IMR-90 (cell line): ENCODE measurements around the gene TM4SF18. TPM values are rescaled to one million over a fixed set of nuclear protein-coding genes. Genes with fewer than 3 reads are reported as not detected.

ENCODE experiments used
- ATAC-seq: fragments of 200-7000 bp; cut with Tn5 transposase; 2 replicates; pipeline ENCODE4 v1.9.1; 2020; ENCODE audit warnings: low read depth, mild to moderate bottlenecking, moderate library complexity
- BruUV-seq: library from RNA; stranded (reverse); fragments of 400-500 nt; replicated peaks from 2 replicates; lab custom pipeline; 2021; lab: Mats Ljungman, UMichigan
- CTCF ChIA-PET: fragments of 300-600 bp; formaldehyde crosslinking; extraction: SDS; loops from one replicate; lab custom pipeline; 2021; ENCODE audit warnings: antibody characterized with exemption; lab: Yijun Ruan, JAX
- POLR2A ChIA-PET: fragments of 300-600 bp; sonication (Branson Sonifier 250); formaldehyde crosslinking; loops from one replicate; lab custom pipeline; 2022; ENCODE audit warnings: antibody characterized with exemption; ENCODE audit not compliant: unreplicated experiment; lab: Charles Lee
- DNase-seq: peaks from one replicate; pipeline ENCODE4 v3.0.0; 2013
- H2AFZ ChIP-seq: replicated peaks from 2 replicates; pipeline ENCODE3; 2013; ENCODE audit warnings: low read length, mild to moderate bottlenecking; ENCODE audit not compliant: poor library complexity
- H2AK5ac ChIP-seq: 2 replicates; pipeline ENCODE4 v1.6.1; 2013; ENCODE audit warnings: low read depth, low read length, inconsistent platforms
- H2AK9ac ChIP-seq: replicated peaks from 2 replicates; pipeline ENCODE3; 2013; ENCODE audit warnings: mild to moderate bottlenecking, low read depth, low read length, moderate library complexity; ENCODE audit not compliant: poor library complexity
- H2BK120ac ChIP-seq: 2 replicates; pipeline ENCODE4 v1.6.1; 2013; ENCODE audit warnings: low read depth, low read length, inconsistent platforms
- H2BK15ac ChIP-seq: 3 replicates; pipeline ENCODE4 v1.6.1; 2013; ENCODE audit warnings: low read depth, low read length, inconsistent platforms
- H2BK20ac ChIP-seq: 2 replicates; pipeline ENCODE4 v1.6.1; 2013; ENCODE audit warnings: low read depth, mild to moderate bottlenecking, inconsistent platforms, low read length, moderate library complexity
- H2BK5ac ChIP-seq: 2 replicates; pipeline ENCODE4 v1.6.1; 2013; ENCODE audit warnings: mild to moderate bottlenecking, low read depth, low read length, inconsistent platforms; ENCODE audit not compliant: poor library complexity, severe bottlenecking
- H3K14ac ChIP-seq: replicated peaks from 2 replicates; pipeline ENCODE4 v1.6.1; 2013; ENCODE audit warnings: low read depth, low read length, inconsistent platforms
- H3K18ac ChIP-seq: 2 replicates; pipeline ENCODE4 v1.6.1; 2013; ENCODE audit warnings: low read depth, low read length, control low read depth
- H3K23ac ChIP-seq: 2 replicates; pipeline ENCODE4 v1.6.1; 2013; ENCODE audit warnings: low read depth, low read length, inconsistent platforms
- H3K27ac ChIP-seq: 2 replicates; pipeline ENCODE4 v1.5.1; 2013; ENCODE audit warnings: mild to moderate bottlenecking, control low read depth, low read length; ENCODE audit not compliant: insufficient read depth
- H3K27me3 ChIP-seq: 2 replicates; pipeline ENCODE4 v1.6.1; 2013; ENCODE audit warnings: low read length; ENCODE audit not compliant: control insufficient read depth, insufficient read depth
- H3K36me3 ChIP-seq: 2 replicates; pipeline ENCODE4 v1.6.1; 2013; ENCODE audit warnings: low read length, mixed read lengths; ENCODE audit not compliant: control insufficient read depth, insufficient read depth
- H3K4ac ChIP-seq: 2 replicates; pipeline ENCODE4 v1.6.1; 2013; ENCODE audit warnings: low read depth, low read length, inconsistent platforms
- H3K4me1 ChIP-seq: 2 replicates; pipeline ENCODE4 v1.6.1; 2013; ENCODE audit warnings: low read length, mixed read lengths; ENCODE audit not compliant: control insufficient read depth, insufficient read depth
- H3K4me2 ChIP-seq: 2 replicates; pipeline ENCODE4 v1.6.1; 2013; ENCODE audit warnings: low read depth, mild to moderate bottlenecking, control low read depth, low read length, moderate library complexity
- H3K4me3 ChIP-seq: 2 replicates; pipeline ENCODE4 v1.5.1; 2013; ENCODE audit warnings: low read depth, mild to moderate bottlenecking, control low read depth, low read length, moderate library complexity; ENCODE audit not compliant: insufficient read depth
- H3K56ac ChIP-seq: 2 replicates; pipeline ENCODE4 v1.6.1; 2013; ENCODE audit warnings: low read length, inconsistent platforms; ENCODE audit not compliant: insufficient read depth; ENCODE audit errors: extremely low read depth
- H3K79me1 ChIP-seq, 2 experiments: 2 replicates each; pipeline ENCODE4 v1.6.1; 2013; ENCODE audit warnings: low read length in 2 of 2, inconsistent platforms in 1 of 2, low read depth in 1 of 2
- H3K9ac ChIP-seq: 2 replicates; pipeline ENCODE4 v1.6.1; 2013; ENCODE audit warnings: low read depth, low read length, control low read depth
- H3K9me1 ChIP-seq: 2 replicates; pipeline ENCODE4 v1.6.1; 2013; ENCODE audit warnings: low read length, inconsistent platforms; ENCODE audit not compliant: insufficient read depth
- H3K9me3 ChIP-seq: 2 replicates; pipeline ENCODE4 v1.6.1; 2013; ENCODE audit warnings: low read length; ENCODE audit not compliant: control insufficient read depth, insufficient read depth
- H4K20me1 ChIP-seq: 2 replicates; pipeline ENCODE4 v1.6.1; 2013; ENCODE audit warnings: low read length, inconsistent platforms; ENCODE audit not compliant: insufficient read depth
- H4K5ac ChIP-seq: 2 replicates; pipeline ENCODE4 v1.6.1; 2013; ENCODE audit warnings: mild to moderate bottlenecking, low read depth, low read length, control low read depth
- H4K8ac ChIP-seq, 2 experiments: 2 replicates each; pipeline ENCODE4 v1.6.1; 2013; ENCODE audit warnings: low read depth in 2 of 2, low read length in 2 of 2, control low read depth in 1 of 2, inconsistent platforms in 1 of 2
- H4K91ac ChIP-seq: 2 replicates; pipeline ENCODE4 v1.6.1; 2013; ENCODE audit warnings: low read depth, low read length, inconsistent platforms; ENCODE audit not compliant: insufficient read depth
- BHLHE40 ChIP-seq: fragments of 150-350 bp; IDR thresholded peaks from 2 replicates; pipeline ENCODE4 v1.6.1; 2016; ENCODE audit warnings: mild to moderate bottlenecking, low read depth, low read length
- CEBPB ChIP-seq: IDR thresholded peaks from 2 replicates; pipeline ENCODE4 v1.6.1; 2012; ENCODE audit warnings: low read depth, low read length, improper control_type of control experiment
- ELK1 ChIP-seq: fragments of 150-350 bp; IDR thresholded peaks from 2 replicates; pipeline ENCODE4 v1.6.1; 2016; ENCODE audit warnings: low read depth, mild to moderate bottlenecking, low read length, moderate library complexity, borderline replicate concordance
- MXI1 ChIP-seq: IDR thresholded peaks from 2 replicates; pipeline ENCODE4 v1.6.1; 2012; ENCODE audit warnings: low read depth, mild to moderate bottlenecking, low read length, moderate library complexity, borderline replicate concordance
- POLR2A ChIP-seq: IDR thresholded peaks from 2 replicates; pipeline ENCODE4 v1.6.1; 2012; ENCODE audit warnings: mild to moderate bottlenecking, low read depth, low read length
- RAD21 ChIP-seq: IDR thresholded peaks from 2 replicates; pipeline ENCODE4 v1.6.1; 2012; ENCODE audit warnings: low read length, improper control_type of control experiment
- USF2 ChIP-seq: fragments of 150-350 bp; IDR thresholded peaks from 2 replicates; pipeline ENCODE4 v1.6.1; 2017; ENCODE audit warnings: mild to moderate bottlenecking, antibody characterized with exemption, low read length, low read depth
- WGBS, 2 experiments: methylation state at CpG; one replicate each; pipeline versions ENCODE4 v1.1.5 to v1.1.7; 2013; ENCODE audit warnings: missing lambda C conversion rate in 2 of 2; ENCODE audit not compliant: insufficient read length in 1 of 2; ENCODE audit errors: extremely low coverage in 2 of 2; 5-methylcytosine and 5-hydroxymethylcytosine counted together
- dilution Hi-C: fragments of 300-500 bp; cut with HindIII; formaldehyde crosslinking; loops from one replicate; pipeline ENCODE4 v1.14.3; 2018; ENCODE audit warnings: low sequenced_read_pairs; ENCODE audit not compliant: unreplicated experiment
- in situ Hi-C: fragments of 300-500 bp; cut with MboI; formaldehyde crosslinking; loops from 3 replicates; pipeline ENCODE4 v1.14.3; 2019; ENCODE audit warnings: low sequenced_read_pairs, inconsistent platforms, mixed read lengths
- intact Hi-C: fragments of 100-400 bp; cut with micrococcal nuclease; formaldehyde crosslinking; loops from 2 replicates; pipeline ENCODE4 v1.10.0; 2022
- polyA plus RNA-seq, 3 experiments: library from polyadenylated mRNA; depleted of rRNA; stranded (reverse); fragments of >200 nt; gene quantifications; 2 replicates each; pipeline ENCODE4 v1.2.3, GENCODE V29; 2012; ENCODE audit warnings: low replicate concordance in 1 of 3
- total RNA-seq: library from RNA; depleted of rRNA; stranded (reverse); fragments of >200 nt; gene quantifications from 2 replicates; pipeline ENCODE4 v1.2.3, GENCODE V29; 2012

Gene TM4SF18
- total and polyA plus RNA-seq, 2 of the 4 experiments (the other 2 are of a cell fraction): under 0.01 TPM; not detected in 1

GRCh38 chr3:149306751-149307434 is 26.5 kb downstream of the TM4SF18 start:
- POLR2A ChIA-PET: no interaction called here
- CTCF ChIA-PET: no interaction called here

More at GRCh38 chr3:149306751-149307434, 26.5 kb downstream of the TM4SF18 start:
- H4K8ac ChIP-seq: no peak overlapping the region
- intact Hi-C loops: no loop called here
- WGBS, 2 experiments: no CpG with 5 or more reads among the region's 2 CpGs
- no peak overlapping the region for H3K9ac ChIP-seq
- no peak overlapping the region for H3K4me2 ChIP-seq
- no peak overlapping the region for H3K27ac ChIP-seq
- H3K4me1 ChIP-seq: peaks cover 2% of the 10 kb centered on the region; the same call in 1 of the 2 replicates
- ATAC-seq: no peak
- no peak overlapping the region for H2AFZ ChIP-seq
- no peak overlapping the region for H4K5ac ChIP-seq
- TF ChIP-seq USF2 (no peak), RAD21 (no peak), BHLHE40 (no peak), ELK1 (no peak), CEBPB (no peak), POLR2A (no peak), MXI1 (no peak)
- no peak overlapping the region for H3K23ac ChIP-seq
- H3K14ac ChIP-seq: no peak overlapping the region
- dilution Hi-C loops: no loop called here
- H2AK5ac ChIP-seq: no peak overlapping the region
- 0 out of 2 replicates have a peak overlapping the region, but pooled peaks have one; percentile 35 for H2BK20ac ChIP-seq
- no peaks in the 10 kb centered on the region for H4K20me1 ChIP-seq
- H3K4me3 ChIP-seq: no peak overlapping the region
- no peaks in the 10 kb centered on the region for H3K27me3 ChIP-seq
- H2BK15ac ChIP-seq: no peak overlapping the region; the same call in 2 of the 3 replicates
- H2BK120ac ChIP-seq: no peak overlapping the region
- no TSS peak for BruUV-seq
- no peak for DNase-seq
- no peak overlapping the region for H3K56ac ChIP-seq
- H3K18ac ChIP-seq: no peak overlapping the region
- no peaks in the 10 kb centered on the region for H3K36me3 ChIP-seq
- H2BK5ac ChIP-seq: no peak overlapping the region
- H3K4ac ChIP-seq: 0 out of 2 replicates have a peak overlapping the region, but pooled peaks have one; percentile 17
- H3K79me1 ChIP-seq: no peaks in the 10 kb centered on the region
- no peaks in the 10 kb centered on the region for H3K9me3 ChIP-seq
- H4K91ac ChIP-seq: no peak overlapping the region
- H3K9me1 ChIP-seq: peaks cover 2% of the 10 kb centered on the region; the same call in 1 of the 2 replicates
- no peak overlapping the region for H2AK9ac ChIP-seq
- in situ Hi-C loops: no loop called here
